ENCODE measurements around the gene TACR1.
"Not testable (repeated sequence)": the region's sequence is repeated elsewhere in the genome, so short reads cannot be mapped to it uniquely, and the experiment has no call there.

The TACR1 gene

DNA sequence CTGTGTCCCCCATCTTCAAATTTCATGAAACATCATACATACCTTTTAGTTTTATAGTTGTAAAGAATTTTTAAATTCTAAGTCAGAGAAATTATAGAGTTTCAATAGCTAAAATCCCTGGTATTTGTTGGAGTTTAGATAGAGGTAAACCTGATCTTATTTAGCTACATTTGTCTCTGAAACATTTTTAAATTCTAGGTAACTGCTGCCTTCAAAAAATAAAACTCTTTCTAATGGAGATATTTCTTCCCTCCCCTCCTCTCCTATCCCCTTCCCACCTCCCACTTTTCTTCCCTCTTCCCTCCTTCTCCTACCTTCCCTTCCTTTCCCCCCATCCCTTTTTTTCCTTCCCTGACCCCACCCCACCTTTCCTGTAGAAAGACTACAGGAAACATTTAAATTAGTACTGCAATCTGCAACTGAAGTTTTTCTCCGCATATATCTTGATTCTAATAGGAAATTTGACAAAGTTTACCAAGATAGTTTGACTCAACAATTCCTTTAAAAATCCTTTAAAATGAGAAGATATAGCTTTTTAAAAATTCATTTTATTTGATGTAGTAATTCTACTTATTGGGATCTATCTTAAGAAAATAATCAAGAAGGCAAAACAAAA lies 4.1 kb downstream of the TACR1 start:
- no peak for DNase-seq (ENCODE audit: low read depth in 4 of 4, low spot score in 1 of 4)

DNA sequence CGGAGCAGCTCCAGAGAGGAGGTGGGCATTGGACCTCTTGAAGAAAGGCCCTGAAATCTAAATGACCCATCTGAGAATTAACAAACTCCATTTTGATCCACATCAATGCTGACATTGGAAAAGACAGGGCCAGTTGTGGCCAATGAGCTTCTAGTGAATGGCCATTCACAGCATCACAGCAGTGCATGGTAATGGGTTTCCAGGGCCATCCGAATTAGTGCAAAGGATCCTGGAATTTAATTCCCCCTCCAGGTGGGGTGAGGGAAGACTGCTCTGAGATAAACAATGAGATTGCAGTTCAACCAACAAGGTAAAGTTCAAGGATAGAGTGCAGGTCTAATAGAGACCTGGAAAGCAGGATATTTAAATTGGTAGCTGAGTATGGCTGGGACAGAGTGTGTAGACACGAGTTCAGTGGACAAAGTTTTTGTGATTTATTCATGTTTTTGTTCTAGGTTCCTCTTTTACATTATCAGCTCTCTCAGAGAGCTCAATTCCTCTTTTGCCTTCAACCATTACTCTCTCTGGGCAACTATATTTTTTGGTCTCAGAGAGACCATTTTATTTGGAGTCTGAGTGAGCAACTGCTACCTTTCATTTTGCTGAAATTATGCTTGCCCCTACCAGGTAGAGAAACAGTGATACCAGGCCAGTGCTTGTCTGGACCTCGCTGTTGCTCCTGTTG lies 5.0 kb downstream of the TACR1 start:
- DNase-seq (ENCODE audit: low read depth in 4 of 4, low spot score in 1 of 4): no peak

DNA sequence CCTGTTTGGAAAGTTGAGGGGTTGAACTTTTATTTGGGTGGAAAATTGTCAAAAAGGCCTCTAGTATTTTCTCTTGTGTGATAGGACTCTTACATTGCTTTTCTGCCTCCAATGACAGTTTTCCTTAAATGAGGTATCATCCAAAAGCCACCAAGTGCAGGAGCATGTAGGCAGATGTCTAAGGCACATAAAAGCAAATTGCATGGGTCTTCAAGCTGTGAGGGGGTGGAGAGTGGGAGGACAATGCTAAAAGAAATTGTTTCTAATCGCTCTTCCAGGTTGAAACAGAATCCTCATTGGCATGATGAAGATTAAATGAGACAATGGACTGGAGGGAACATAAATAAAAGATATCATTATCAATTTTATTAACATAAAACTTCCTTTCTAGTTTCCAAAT lies 6.8 kb downstream of the TACR1 start:
- DNase-seq (ENCODE audit: low read depth in 4 of 4, low spot score in 1 of 4): no peak

DNA sequence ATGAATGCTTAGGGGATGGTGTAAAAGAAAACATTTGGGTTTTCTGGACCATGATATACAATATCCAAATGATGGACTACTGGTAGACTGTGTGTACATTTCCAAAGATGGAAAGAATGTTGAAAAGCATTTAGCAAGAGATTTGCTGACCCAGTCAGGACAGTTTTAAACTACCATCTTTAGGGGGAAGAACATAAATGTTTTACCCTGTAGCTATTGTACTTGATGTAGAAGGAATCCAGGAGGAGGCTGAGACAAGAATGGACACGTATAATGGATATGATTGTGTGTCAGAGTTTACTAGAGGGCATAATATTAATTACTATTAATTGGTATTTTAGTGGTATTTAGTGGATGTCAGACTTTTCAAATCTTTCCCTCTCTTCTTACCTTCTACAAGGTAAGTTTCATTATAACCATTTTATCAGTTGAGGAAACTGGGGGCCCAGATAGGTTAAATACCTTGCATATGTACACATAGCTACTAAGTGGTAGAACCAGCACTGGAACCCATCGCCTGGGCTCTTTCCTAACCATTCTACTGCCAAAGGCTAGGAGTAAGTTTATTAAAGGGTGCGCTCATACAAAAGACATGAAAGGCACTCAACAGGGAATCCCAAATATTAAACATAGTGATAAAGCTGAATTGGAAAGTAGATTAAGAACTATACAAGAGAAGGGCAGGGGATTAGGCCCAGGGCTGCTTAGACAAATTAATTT lies 8.9 kb downstream of the TACR1 start:
- no peak for DNase-seq (ENCODE audit: low read depth in 4 of 4, low spot score in 1 of 4)

DNA sequence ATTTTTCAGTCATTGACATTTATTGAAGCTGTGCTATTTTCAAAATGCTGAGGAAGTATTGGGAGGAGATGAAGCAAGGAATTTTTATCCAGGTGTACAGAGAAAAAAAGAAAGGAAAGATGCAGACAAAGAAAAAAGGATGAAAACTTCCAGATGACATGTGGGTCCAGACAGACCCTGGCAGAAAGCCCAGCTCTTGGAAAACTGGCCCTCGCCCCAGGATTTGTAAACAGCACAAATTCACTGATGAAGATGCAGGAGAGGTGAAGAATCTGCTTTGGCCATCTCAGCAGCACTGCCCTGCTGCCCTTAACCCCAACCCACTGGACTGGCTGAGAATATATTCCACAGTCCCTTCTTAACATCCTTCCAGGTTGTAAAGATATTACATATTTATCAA lies 12.5 kb downstream of the TACR1 start:
- no peak for DNase-seq (ENCODE audit: low read depth in 4 of 4, low spot score in 1 of 4)

DNA sequence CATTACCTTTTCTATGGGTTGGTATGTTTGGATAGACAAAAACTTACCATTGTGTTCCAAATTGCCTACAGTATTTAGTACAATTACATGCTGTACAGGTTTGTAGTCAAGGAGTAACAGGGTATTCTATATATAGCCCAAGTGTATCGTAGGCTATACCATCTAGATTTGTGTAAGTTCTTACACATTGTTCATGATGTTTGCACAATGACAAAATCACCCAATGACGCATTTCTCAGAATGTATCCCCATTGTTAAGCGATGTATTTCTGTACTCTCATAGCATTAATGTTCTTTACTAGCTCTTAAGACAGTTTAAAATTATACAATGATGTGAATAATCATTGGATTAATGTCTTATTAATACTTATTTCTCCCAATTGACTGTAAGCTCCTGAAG lies 16.7 kb downstream of the TACR1 start:
- no peak for DNase-seq (ENCODE audit: low read depth in 4 of 4, low spot score in 1 of 4)

DNA sequence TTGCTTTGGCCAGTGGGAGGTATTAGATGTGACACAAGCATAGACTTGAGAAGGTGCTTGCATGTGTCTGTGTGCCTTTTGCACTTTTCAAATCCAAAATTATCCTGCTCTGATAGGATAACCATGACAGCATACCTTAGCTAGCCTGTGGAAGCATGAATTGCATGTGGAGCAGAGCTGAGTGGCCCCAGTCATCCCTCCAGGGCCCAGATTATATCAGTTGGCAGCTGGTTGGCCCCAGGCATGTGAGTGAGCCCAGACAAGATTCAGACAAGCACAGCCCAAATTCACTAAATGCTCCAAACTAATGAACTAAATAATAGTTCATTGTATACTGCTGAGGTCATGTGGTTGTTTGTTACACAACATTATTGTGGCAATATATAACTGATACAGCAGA lies 18.8 kb downstream of the TACR1 start:
- DNase-seq (ENCODE audit: low read depth in 4 of 4, low spot score in 1 of 4): no peak

DNA sequence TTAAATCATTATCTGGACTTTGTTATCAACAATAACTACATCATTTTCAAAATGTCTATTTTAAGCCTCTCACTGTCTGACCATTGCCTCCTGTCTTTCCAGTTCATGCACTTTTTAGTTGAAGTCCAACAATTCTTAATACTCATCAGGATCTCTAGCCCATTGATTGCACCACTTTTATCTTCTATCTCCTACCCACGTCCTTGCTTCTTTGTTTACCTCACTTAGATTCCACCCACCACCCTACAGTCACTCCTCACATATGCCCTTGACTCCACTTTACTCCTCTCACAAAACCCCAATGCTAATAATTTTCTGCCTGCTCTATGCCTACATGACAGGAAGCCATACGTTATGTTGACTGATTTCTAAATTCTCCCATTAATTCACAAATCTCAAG lies 21.9 kb downstream of the TACR1 start:
- no peak for DNase-seq (ENCODE audit: low read depth in 4 of 4, low spot score in 1 of 4)

DNA sequence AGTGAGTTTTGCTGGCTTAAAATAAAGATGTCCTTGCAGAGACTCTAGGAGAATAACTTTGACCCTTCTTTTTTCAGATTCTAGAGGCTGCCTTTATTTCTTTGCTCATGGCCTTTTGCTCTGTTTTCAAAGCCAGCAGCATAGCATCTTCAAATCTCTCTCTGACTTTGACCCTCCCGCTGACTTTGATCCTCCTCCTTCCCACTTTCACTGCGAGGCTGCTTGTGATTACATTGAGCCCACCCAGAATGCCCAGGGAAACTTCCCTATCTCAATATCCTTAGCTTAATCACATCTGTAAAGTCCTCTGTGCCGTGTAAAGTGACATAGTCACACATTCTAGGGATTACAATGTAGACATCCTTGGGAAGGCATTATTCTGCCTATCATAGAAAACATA lies 23.9 kb downstream of the TACR1 start:
- no peak for DNase-seq (ENCODE audit: low read depth in 4 of 4, low spot score in 1 of 4)

DNA sequence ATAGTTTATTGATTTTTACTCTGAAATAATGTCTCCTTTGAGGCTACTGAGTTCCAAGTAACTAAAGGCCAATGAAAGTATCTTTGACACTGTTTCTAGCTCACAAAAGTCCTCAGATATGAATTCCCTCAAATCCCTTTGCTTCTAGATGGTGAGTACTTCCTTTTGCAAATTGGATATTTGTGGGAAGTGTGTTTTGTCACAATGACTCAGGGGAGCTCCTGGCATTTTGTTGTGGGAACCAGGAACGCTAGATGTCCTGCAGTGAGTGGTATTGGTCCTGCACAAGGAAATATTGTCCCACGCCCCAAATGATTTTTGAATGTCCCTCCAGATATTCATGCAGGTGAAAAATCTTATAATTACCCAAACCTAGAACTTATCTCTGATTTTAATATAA lies 24.3 kb downstream of the TACR1 start:
- no peak for DNase-seq (ENCODE audit: low read depth in 4 of 4, low spot score in 1 of 4)

DNA sequence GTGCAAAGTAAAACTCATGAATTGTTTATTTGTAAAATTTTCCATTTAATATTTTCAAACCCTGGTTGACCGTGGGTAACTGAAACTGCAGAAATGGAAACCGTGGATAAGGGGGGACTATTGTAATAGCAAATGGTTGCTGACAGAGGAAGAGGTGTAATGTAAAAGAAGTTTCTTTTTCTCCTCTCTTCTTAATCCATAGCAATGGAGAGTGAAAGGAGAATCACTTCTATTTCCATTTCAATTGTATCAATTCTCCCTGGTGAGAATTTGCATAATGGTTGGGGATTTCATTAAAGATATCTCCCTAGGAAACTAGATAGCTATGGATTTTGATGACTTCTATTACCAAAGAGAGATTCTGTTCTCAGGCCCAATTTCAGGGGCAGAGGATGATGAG lies 24.8 kb downstream of the TACR1 start:
- no peak for DNase-seq (ENCODE audit: low read depth in 4 of 4, low spot score in 1 of 4)

DNA sequence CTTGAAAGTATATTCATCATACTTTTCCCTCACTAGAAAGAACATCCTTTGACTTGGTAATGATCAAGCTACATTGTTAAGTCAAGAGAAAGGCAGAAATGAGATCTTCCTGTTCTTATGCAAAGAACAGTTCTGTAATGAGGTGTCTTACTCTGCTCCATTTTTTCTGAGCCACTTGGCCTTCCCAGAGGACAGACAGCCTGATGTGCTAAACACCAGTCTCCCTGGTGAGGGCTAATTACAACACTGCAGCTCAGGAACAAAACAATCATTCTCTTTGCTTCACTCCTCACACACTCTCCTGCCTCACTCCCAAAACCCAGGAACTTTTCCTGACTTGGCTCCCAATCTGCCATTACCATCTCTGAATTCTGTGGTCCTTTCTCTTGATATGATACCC lies 25.6 kb downstream of the TACR1 start:
- DNase-seq (ENCODE audit: low read depth in 4 of 4, low spot score in 1 of 4): no peak

DNA sequence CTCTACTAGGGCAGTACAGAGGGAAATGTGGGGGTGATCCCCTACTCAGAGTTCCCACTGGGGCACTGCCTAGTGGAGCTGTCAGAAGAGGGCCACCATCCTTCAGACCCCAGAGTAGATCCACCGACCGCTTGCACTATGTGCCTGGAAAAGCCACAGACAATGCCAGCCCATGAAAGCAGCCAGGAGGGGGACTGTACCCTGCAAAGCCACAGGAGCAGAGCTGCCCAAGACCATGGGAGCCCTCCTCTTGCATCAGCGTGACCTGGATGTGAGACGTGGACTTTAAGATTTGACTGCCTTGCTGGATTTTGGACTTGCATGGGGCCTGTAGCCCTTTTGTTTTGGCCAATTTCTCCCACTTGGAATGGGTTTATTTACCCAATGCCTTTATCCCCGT lies 27.9 kb downstream of the TACR1 start:
- not testable (repeated sequence) for DNase-seq (ENCODE audit: low read depth in 4 of 4, low spot score in 1 of 4)

DNA sequence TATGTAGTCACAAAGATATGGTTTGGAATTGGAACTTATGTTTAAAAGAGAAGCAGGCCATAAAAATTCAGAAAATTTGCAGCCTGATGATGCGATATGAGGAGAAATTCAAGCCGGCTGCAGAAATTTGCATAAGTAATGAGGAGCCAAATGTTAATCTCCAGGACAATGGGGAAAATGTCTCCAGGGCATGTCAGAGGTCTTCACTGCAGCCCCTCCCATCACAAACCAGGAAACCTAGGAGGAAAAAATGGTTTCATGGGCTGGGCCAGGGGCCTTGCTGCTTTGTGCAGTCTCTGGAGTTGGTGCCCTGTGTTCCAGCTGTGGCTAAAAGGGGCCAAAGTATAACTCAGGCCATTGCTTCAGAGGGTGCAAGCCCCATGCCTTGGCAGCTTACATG lies 28.4 kb downstream of the TACR1 start:
- DNase-seq (ENCODE audit: low read depth in 4 of 4, low spot score in 1 of 4): no peak

DNA sequence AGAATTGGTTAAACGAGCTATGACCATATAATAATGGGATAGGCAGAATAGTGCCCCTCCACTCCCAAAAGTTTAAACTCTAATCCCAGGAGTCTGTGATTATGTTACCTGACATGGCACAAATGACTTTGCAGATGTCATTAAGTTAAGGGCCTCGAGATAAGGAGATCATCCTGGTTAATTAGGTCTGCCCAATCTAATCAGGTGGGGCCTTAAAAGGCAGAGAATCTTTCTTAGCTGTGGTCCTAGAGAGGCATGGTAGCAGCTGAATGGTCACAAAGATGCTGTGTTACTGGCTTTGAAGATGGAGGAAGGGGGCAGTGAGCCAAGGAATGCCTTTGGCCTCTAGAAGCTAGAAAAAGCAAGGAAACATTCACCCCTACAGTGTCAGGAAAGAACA lies 31.1 kb downstream of the TACR1 start:
- no peak for DNase-seq (ENCODE audit: low read depth in 4 of 4, low spot score in 1 of 4)

DNA sequence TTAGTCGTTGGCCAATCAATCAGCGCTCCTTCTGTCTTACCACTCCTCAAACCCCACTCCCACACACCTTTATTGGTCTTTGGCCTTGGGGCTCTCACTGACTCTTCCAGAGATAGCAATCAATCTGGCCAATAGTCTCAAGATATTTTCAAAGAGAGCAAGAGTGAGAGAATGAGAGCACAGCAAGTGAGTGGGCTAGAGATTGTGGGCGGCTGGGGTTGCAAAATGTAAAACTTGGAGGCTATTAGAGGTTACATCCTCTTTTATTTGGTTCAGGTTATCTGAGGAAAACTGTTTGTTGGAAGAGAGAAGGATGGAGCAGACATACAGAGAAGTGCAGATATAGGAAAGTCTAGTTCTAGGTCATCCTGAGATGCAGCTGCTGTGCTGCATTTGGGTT lies 32.8 kb downstream of the TACR1 start:
- DNase-seq (ENCODE audit: low read depth in 4 of 4, low spot score in 1 of 4): no peak

DNA sequence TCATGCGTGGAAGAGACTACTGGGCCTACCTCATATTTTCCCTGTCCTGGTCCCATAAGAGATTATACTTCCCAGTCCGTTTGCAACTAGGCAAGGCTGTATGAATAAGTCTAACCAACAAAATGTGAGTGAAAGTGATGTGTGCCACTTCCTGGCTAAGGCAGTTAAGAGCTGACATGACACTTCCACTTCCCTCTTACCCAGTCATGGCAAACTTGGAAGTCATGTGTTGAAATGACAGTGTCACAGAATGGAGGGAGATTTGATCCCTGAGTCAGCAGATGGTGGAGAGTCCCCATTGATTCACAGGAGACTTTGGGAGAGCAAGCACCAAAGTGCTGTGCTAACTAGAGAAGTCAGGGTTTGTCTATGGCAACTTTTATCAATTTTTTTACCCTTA lies 36.4 kb downstream of the TACR1 start:
- no peak for DNase-seq (ENCODE audit: low read depth in 4 of 4, low spot score in 1 of 4)

DNA sequence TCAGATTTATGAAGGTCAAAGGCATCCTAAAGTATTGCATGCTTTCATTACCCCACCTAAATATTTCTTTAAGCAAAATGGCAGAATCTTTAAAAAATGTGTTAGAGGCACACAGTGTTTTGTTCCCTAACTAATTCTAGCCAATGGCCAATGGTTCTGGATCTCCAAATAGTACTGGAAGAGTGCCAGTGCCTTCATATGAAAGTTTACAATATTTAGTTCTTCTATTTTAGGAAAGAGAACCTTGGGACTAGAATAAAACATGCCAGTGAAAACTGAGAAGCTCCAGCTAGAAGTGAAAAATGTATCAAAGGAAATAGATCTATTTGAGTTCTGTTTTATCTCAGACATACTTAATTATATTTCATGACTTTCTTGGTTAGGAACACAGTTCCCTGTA lies 37.1 kb downstream of the TACR1 start:
- no peak for DNase-seq (ENCODE audit: low read depth in 4 of 4, low spot score in 1 of 4)

DNA sequence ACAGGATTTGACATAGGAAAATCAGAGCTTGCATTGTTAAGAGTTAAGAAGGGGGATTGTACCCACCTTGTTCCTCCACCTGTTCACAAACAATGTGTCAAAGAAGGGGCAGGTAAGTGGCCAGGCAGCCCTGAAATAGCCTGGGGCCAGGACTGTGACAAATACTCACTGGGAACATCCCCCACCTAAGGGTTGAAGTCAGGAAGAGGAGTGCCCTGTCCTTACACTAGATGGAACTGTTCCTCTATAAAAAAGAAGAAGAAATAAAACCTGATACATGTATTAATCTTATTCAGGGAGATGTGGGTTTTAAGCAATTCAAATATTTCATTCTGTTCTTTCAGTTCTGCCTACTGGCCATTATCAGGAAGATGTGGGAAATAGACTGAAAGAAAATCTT lies 41.9 kb downstream of the TACR1 start:
- no peak for DNase-seq (ENCODE audit: low read depth in 4 of 4, low spot score in 1 of 4)

DNA sequence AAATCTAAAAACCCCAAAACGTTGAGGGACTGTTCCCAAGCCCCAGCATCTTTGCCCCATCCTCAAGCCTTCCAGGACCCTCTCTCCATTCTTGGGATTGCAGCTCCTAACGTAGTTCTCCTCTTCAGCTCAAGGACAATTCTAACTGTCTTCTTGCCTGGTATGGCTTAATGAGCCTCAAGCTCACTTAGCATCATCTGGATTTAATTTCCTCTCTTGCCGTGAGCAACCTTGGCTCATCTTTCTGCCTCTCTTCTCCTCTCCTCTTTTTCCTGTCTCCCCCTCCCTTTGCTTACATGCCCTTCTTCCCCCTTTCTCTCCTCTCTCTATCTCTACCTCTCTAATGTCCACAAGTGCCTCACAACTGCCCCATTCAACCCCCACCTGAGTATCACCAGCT lies 44.2 kb downstream of the TACR1 start:
- DNase-seq (ENCODE audit: low read depth in 4 of 4, low spot score in 1 of 4): no peak

DNA sequence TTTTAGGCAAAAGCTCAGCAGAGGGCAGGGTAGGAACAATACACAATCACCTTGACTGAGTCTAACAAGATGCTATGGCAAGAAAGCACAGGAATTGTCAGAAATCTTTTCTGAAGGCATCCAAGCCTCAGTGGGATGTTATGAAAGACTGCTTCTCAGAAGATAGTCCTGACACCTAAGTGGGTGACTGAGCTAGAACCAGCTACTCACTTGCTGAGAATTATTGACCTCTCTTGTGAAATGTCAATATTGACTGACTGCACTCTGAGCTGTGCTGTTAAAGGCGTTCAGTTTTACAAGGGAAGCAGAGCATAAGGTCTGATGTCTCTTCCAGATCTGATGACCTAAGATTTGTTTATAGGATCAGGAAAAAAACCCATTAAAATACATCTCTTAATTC lies 46.1 kb downstream of the TACR1 start:
- no peak for DNase-seq (ENCODE audit: low read depth in 4 of 4, low spot score in 1 of 4)

DNA sequence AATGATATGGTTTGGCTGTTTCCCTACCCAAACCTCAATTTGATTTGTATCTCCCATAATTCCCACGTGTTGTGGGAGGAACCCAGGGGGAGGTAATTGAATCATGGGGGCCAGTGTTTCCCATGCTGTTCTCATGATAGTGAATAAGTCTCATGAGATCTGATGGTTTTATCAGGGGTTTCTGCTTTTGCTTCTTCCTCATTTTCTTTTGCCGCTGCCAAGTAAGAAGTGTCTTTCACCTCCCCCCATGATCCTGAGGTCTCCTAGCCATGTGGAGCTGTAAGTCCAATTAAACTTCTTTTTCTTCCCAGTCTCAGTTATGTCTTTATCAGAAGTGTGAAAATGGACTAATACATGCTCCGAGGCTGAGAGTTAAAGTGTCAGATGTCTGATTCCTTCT lies 47.1 kb downstream of the TACR1 start:
- not testable (repeated sequence) for DNase-seq (ENCODE audit: low read depth in 4 of 4, low spot score in 1 of 4)

DNA sequence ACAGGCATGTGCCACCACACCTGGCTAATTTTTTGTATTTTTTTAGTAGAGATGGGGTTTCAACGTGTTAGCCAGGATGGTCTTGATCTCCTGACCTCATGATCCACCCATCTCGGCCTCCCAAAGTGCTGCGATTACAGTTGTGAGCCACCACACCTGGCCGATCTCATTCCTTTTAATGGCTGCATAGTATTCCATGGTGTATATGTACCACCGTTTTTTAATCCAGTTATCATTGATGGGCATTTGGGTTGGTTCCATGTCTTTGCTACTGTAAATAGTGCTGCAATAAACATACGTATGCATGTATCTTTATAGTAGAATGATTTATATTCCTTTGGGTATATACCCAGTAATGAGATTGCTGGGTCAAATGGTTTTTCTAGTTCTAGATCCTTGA lies 51.4 kb downstream of the TACR1 start:
- not testable (repeated sequence) for DNase-seq (ENCODE audit: low read depth in 4 of 4, low spot score in 1 of 4)

Data from stimulated activated CD4-positive, alpha-beta T cell treated with anti-CD3 and anti-CD28 coated beads, Interleukin-1b, Interleukin-23, amount 100 ng/mL, for 24 hours (primary cell).